Measurements from ENCODE around the gene KDM8. TPM values are rescaled to one million over a fixed set of nuclear protein-coding genes. Genes with fewer than 3 reads are reported as not detected.

KDM8 gene
- total and polyA plus RNA-seq, 2 donors (not counting 3 experiments of a cell fraction or from before 2014, with no cell fraction given) = 5.1 to 8.4 TPM

- TF ChIP-seq MYC (IDR thresholded peaks at IDR 0.05; ENCODE audit: low read depth, low read length) (no peak), MAX (IDR thresholded peaks at IDR 0.05; ENCODE audit: insufficient read depth, insufficient read length) (no peak), JUN (IDR thresholded peaks at IDR 0.05; ENCODE audit: borderline replicate concordance, insufficient read depth, insufficient read length, low read depth) (peak; percentile 44), POLR2AphosphoS5 (IDR thresholded peaks at IDR 0.05; ENCODE audit: insufficient read depth, low read depth, low read length) (peak; percentile 39), POLR2A (IDR thresholded peaks at IDR 0.05; ENCODE audit: low read depth, low read length) (no peak), FOS (IDR thresholded peaks at IDR 0.05; ENCODE audit: borderline replicate concordance, insufficient read depth, low read length) (peak; percentile 48)
- ChIA-PET CTCF (interaction anchor here (1.1 to 15.6 kb wide), 5 partner anchors 13 to 127 kb away, joined by 3 to 299 read pairs (median 3); no protein-coding TSS in a partner anchor), POLR2A (interaction anchor here (1.1 to 1.4 kb wide), 2 partner anchors 45 to 125 kb away, joined by 3 read pairs; no protein-coding TSS in a partner anchor)
- Histone ChIP-seq H3K79me2 (ENCODE audit: control insufficient read depth, insufficient read depth, low read length) (no peaks in the 10 kb centered on the region), H3K27ac (ENCODE audit: insufficient read depth, low read depth, low read length) (peak overlapping the region; percentile 96), H3K9ac (replicated peaks; ENCODE audit: extremely low read depth, insufficient read depth, low read length) (peak overlapping the region; percentile 86), H3K9me3 (replicated peaks; ENCODE audit: control insufficient read depth, insufficient read depth, low read length) (no peaks in the 10 kb centered on the region), H3K36me3 (ENCODE audit: control insufficient read depth in 2 of 2, extremely low read depth in 1 of 2, insufficient read depth in 2 of 2, low read length in 2 of 2) (no peaks in the 10 kb centered on the region), H4K20me1 (replicated peaks; ENCODE audit: control insufficient read depth, extremely low read depth, insufficient read depth, low read length) (no peaks in the 10 kb centered on the region), H3K4me3 (replicated peaks in 1 of 3; ENCODE audit: insufficient read depth in 1 of 3, low read depth in 1 of 3, low read length in 3 of 3) (peak overlapping the region in 1 of 3 experiments; percentile 7), H3K4me2 (ENCODE audit: insufficient read depth, low read length) (peak overlapping the region; percentile 57), H3K4me1 (ENCODE audit: control insufficient read depth, extremely low read depth, insufficient read depth, low read length) (peaks cover 75% of the 10 kb centered on the region), H3K9me1 (replicated peaks; ENCODE audit: control insufficient read depth, extremely low read depth, insufficient read depth, low read length) (no peaks in the 10 kb centered on the region), H3K27me3 (ENCODE audit: control insufficient read depth in 2 of 2, insufficient read depth in 2 of 2, low read length in 2 of 2) (no peaks in the 10 kb centered on the region), H2AFZ (ENCODE audit: low read depth, low read length) (no peak overlapping the region)
- dilution Hi-C loops (cut with MboI; ENCODE audit: extremely low pct_ligation_motif_present, low sequenced_read_pairs) (no loop called here), intact Hi-C loops (cut with micrococcal nuclease) (loop anchor here (1.0 kb wide), 3 partner anchors 45 to 91 kb away; no protein-coding TSS in a partner anchor)
- DNase-seq (ENCODE audit: low read depth, low spot score) (peak; percentile 73), FAIRE-seq (peak; percentile 79)
- BruUV-seq (replicated peaks) = TSS peak; percentile 53
Observed at GRCh38 chr16:27240948-27241531, 37.7 kb downstream of the KDM8 start.

GRCh38 chr16:27241658-27242057 lies 38.3 kb downstream of the KDM8 start:
- Histone ChIP-seq H3K79me2 (ENCODE audit: control insufficient read depth, insufficient read depth, low read length) (no peaks in the 10 kb centered on the region), H3K27ac (ENCODE audit: insufficient read depth, low read depth, low read length) (peak overlapping the region; percentile 96), H3K9me3 (replicated peaks; ENCODE audit: control insufficient read depth, insufficient read depth, low read length) (no peaks in the 10 kb centered on the region), H2AFZ (ENCODE audit: low read depth, low read length) (no peak overlapping the region), H3K36me3 (ENCODE audit: control insufficient read depth in 2 of 2, extremely low read depth in 1 of 2, insufficient read depth in 2 of 2, low read length in 2 of 2) (no peaks in the 10 kb centered on the region), H4K20me1 (replicated peaks; ENCODE audit: control insufficient read depth, extremely low read depth, insufficient read depth, low read length) (no peaks in the 10 kb centered on the region), H3K4me2 (ENCODE audit: insufficient read depth, low read length) (peak overlapping the region; percentile 57), H3K4me3 (replicated peaks in 1 of 3; ENCODE audit: insufficient read depth in 1 of 3, low read depth in 1 of 3, low read length in 3 of 3) (no peak overlapping the region), H3K4me1 (ENCODE audit: control insufficient read depth, extremely low read depth, insufficient read depth, low read length) (peaks cover 70% of the 10 kb centered on the region), H3K27me3 (ENCODE audit: control insufficient read depth in 2 of 2, insufficient read depth in 2 of 2, low read length in 2 of 2) (no peaks in the 10 kb centered on the region), H3K9me1 (replicated peaks; ENCODE audit: control insufficient read depth, extremely low read depth, insufficient read depth, low read length) (no peaks in the 10 kb centered on the region), H3K9ac (replicated peaks; ENCODE audit: extremely low read depth, insufficient read depth, low read length) (peak overlapping the region; percentile 86)
- ChIA-PET CTCF (interaction anchor here (1.1 to 15.6 kb wide), 7 partner anchors 12 to 126 kb away, joined by 3 to 299 read pairs (median 4); no protein-coding TSS in a partner anchor), POLR2A (interaction anchor here (1.1 to 1.4 kb wide), 2 partner anchors 45 to 124 kb away, joined by 3 read pairs; no protein-coding TSS in a partner anchor)
- TF ChIP-seq JUN (IDR thresholded peaks at IDR 0.05; ENCODE audit: borderline replicate concordance, insufficient read depth, insufficient read length, low read depth) (peak; percentile 61), POLR2AphosphoS5 (IDR thresholded peaks at IDR 0.05; ENCODE audit: insufficient read depth, low read depth, low read length) (peak; percentile 40), GATA2 (IDR thresholded peaks at IDR 0.05; ENCODE audit: insufficient read depth, insufficient read length, low read depth, low read length) (peak; percentile 69), FOS (IDR thresholded peaks at IDR 0.05; ENCODE audit: borderline replicate concordance, insufficient read depth, low read length) (peak; percentile 21), MYC (IDR thresholded peaks at IDR 0.05; ENCODE audit: low read depth, low read length) (no peak), POLR2A (IDR thresholded peaks at IDR 0.05; ENCODE audit: low read depth, low read length) (peak; percentile 3)
- FAIRE-seq (peak; percentile 72), DNase-seq (ENCODE audit: low read depth, low spot score) (peak; percentile 80)
- BruUV-seq (replicated peaks) = no TSS peak
- dilution Hi-C loops (cut with MboI; ENCODE audit: extremely low pct_ligation_motif_present, low sequenced_read_pairs) (no loop called here), intact Hi-C loops (cut with micrococcal nuclease) (loop anchor here (1.0 kb wide), 3 partner anchors 45 to 91 kb away; no protein-coding TSS in a partner anchor)
